Endometrial microvascular endothelial cells (primary cell): ENCODE measurements around the gene NPAS3. TPM values are rescaled to one million over a fixed set of nuclear protein-coding genes. Genes with fewer than 3 reads are reported as not detected.

ENCODE experiments used
- in situ Hi-C: cut with HindIII; loops from 2 replicates; pipeline ENCODE4 v1.10.0; 2017; ENCODE audit warnings: low sequenced_read_pairs, low pct_unique_long_range_greater_than_20kb; ENCODE audit errors: inconsistent ontology term
- total RNA-seq: library from RNA; depleted of rRNA; stranded (reverse); fragments of >200 nt; gene quantifications from one replicate; pipeline ENCODE4 v1.2.3, GENCODE V29; 2015; ENCODE audit errors: inconsistent ontology term

The NPAS3 gene
- total RNA-seq, 1 donor from 2014 or later, result not detected

GRCh38 chr14:33504246-33505099 lies 565.8 kb downstream of the NPAS3 start:
- in situ Hi-C loops, result no loop called here

- in situ Hi-C loops, result no loop called here
Observed at GRCh38 chr14:33505266-33505962, 566.7 kb downstream of the NPAS3 start.

- in situ Hi-C loops, result no loop called here
Observed at GRCh38 chr14:33505963-33506329, 567.3 kb downstream of the NPAS3 start.

- in situ Hi-C loops, result no loop called here
Observed at GRCh38 chr14:33508126-33509062, 569.7 kb downstream of the NPAS3 start.

- in situ Hi-C loops, result no loop called here
Observed at GRCh38 chr14:33509454-33509853, 570.8 kb downstream of the NPAS3 start.

- in situ Hi-C loops, result no loop called here
Observed at GRCh38 chr14:33510063-33510481, 571.4 kb downstream of the NPAS3 start.

GRCh38 chr14:33510991-33511390 lies 572.3 kb downstream of the NPAS3 start:
- in situ Hi-C loops, result no loop called here

- in situ Hi-C loops, result no loop called here
Observed at GRCh38 chr14:33511851-33512640, 573.4 kb downstream of the NPAS3 start.

- in situ Hi-C loops, result no loop called here
Observed at GRCh38 chr14:33515441-33515840, 576.8 kb downstream of the NPAS3 start.

- in situ Hi-C loops, result no loop called here
Observed at GRCh38 chr14:33515899-33516298, 577.2 kb downstream of the NPAS3 start.

GRCh38 chr14:33516898-33517436 lies 578.3 kb downstream of the NPAS3 start:
- in situ Hi-C loops, result no loop called here

GRCh38 chr14:33521192-33521591 lies 582.5 kb downstream of the NPAS3 start:
- in situ Hi-C loops, result no loop called here

- in situ Hi-C loops, result no loop called here
Observed at GRCh38 chr14:33524244-33524643, 585.6 kb downstream of the NPAS3 start.

- in situ Hi-C loops, result no loop called here
Observed at GRCh38 chr14:33525626-33526025, 586.9 kb downstream of the NPAS3 start.

- in situ Hi-C loops, result no loop called here
Observed at GRCh38 chr14:33527023-33527634, 588.5 kb downstream of the NPAS3 start.

GRCh38 chr14:33528655-33529054 lies 590.0 kb downstream of the NPAS3 start:
- in situ Hi-C loops, result no loop called here

GRCh38 chr14:33529787-33530757 lies 591.4 kb downstream of the NPAS3 start:
- in situ Hi-C loops, result no loop called here
